CD14-positive monocyte (primary cell): Measurements from ENCODE around the gene LRRC7. TPM values are rescaled to one million over a fixed set of nuclear protein-coding genes. Genes with fewer than 3 reads are reported as not detected.

Experiments used
- DNase-seq, 3 donors: peaks; one replicate each; pipeline ENCODE4 v3.0.0-alpha.2; 2011 to 2022
- H2AFZ ChIP-seq: 2 replicates; pipeline ENCODE4 v1.6.0; 2012; ENCODE audit warnings: mild to moderate bottlenecking, low read depth, low read length, inconsistent platforms; ENCODE audit not compliant: insufficient read depth, poor library complexity, severe bottlenecking
- H3K27ac ChIP-seq, 2 donors: 1 replicate in 1 of 2; 2 replicates in 1 of 2; pipeline ENCODE4 v1.5.1; 2012 to 2013; ENCODE audit warnings: low read length in 2 of 2, control low read depth in 1 of 2, inconsistent platforms in 1 of 2, low read depth in 1 of 2, mild to moderate bottlenecking in 1 of 2
- H3K27me3 ChIP-seq, 2 donors: one replicate each; pipeline versions ENCODE4 v1.6.0 to v1.6.1; 2011 to 2013; ENCODE audit warnings: low read length in 2 of 2; ENCODE audit not compliant: control insufficient read depth in 2 of 2, insufficient read depth in 2 of 2
- H3K36me3 ChIP-seq, 2 donors: replicated peaks in 1 of 2; 1 replicate in 1 of 2; 2 replicates in 1 of 2; pipeline versions ENCODE4 v1.5.1 to v1.6.1; 2012 to 2013; ENCODE audit warnings: low read length in 2 of 2, control low read depth in 1 of 2, inconsistent platforms in 1 of 2, mild to moderate bottlenecking in 1 of 2; ENCODE audit not compliant: insufficient read depth in 2 of 2, control insufficient read depth in 1 of 2
- H3K4me1 ChIP-seq, 2 donors: 1 replicate in 1 of 2; 2 replicates in 1 of 2; pipeline versions ENCODE4 v1.5.1 to v1.6.1; 2012 to 2013; ENCODE audit warnings: low read length in 2 of 2, control low read depth in 1 of 2, inconsistent platforms in 1 of 2, mild to moderate bottlenecking in 1 of 2, moderate library complexity in 1 of 2; ENCODE audit not compliant: insufficient read depth in 2 of 2, control insufficient read depth in 1 of 2
- H3K4me2 ChIP-seq: replicated peaks from 2 replicates; pipeline ENCODE3; 2012; ENCODE audit warnings: low read length, moderate library complexity, mild to moderate bottlenecking; ENCODE audit not compliant: poor library complexity, severe bottlenecking; ENCODE audit errors: extremely low read depth
- H3K4me3 ChIP-seq, 3 experiments: fragments of 200-600 bp in 1 of 3; sonication (generic) in 1 of 3; replicated peaks in 1 of 3; 1 replicate in 2 of 3; 2 replicates in 1 of 3; pipeline ENCODE4 v1.5.1; 2011 to 2013; ENCODE audit warnings: low read length in 3 of 3, mild to moderate bottlenecking in 3 of 3, control low read depth in 2 of 3, low read depth in 2 of 3, inconsistent platforms in 1 of 3, moderate library complexity in 1 of 3
- H3K79me2 ChIP-seq: 2 replicates; pipeline ENCODE4 v1.6.0; 2012; ENCODE audit warnings: mild to moderate bottlenecking, control low read depth, inconsistent platforms, low read length, moderate library complexity; ENCODE audit not compliant: insufficient read depth
- H3K9ac ChIP-seq: 2 replicates; pipeline ENCODE4 v1.6.0; 2017; ENCODE audit warnings: low read length, mild to moderate bottlenecking; ENCODE audit not compliant: insufficient read depth, poor library complexity, severe bottlenecking
- H3K9me3 ChIP-seq, 2 donors: replicated peaks in 1 of 2; 1 replicate in 1 of 2; 2 replicates in 1 of 2; pipeline versions ENCODE4 v1.5.1 to v1.6.1; 2012 to 2013; ENCODE audit warnings: low read length in 2 of 2, control low read depth in 1 of 2; ENCODE audit not compliant: control insufficient read depth in 1 of 2, insufficient read depth in 1 of 2
- H4K20me1 ChIP-seq: 2 replicates; pipeline ENCODE4 v1.6.0; 2012; ENCODE audit warnings: mild to moderate bottlenecking, low read length, control low read depth, moderate library complexity; ENCODE audit not compliant: insufficient read depth
- H3K27ac Mint-ChIP-seq, 7 donors: one replicate each; pipeline ENCODE4 v1.8.0; 2020; ENCODE audit warnings: mild to moderate bottlenecking in 7 of 7, mixed read lengths in 7 of 7, moderate library complexity in 6 of 7, inconsistent platforms in 2 of 7
- H3K27me3 Mint-ChIP-seq, 3 donors: one replicate each; pipeline ENCODE4 v1.8.0; 2021 to 2022; ENCODE audit warnings: low read depth in 3 of 3, mild to moderate bottlenecking in 3 of 3, mixed read lengths in 3 of 3, moderate library complexity in 3 of 3, inconsistent platforms in 1 of 3
- H3K36me3 Mint-ChIP-seq, 2 donors: one replicate each; pipeline ENCODE4 v1.8.0; 2020; ENCODE audit warnings: mixed read lengths in 2 of 2, inconsistent platforms in 1 of 2, mild to moderate bottlenecking in 1 of 2
- H3K4me1 Mint-ChIP-seq: one replicate; pipeline ENCODE4 v1.8.0; 2020; ENCODE audit warnings: mild to moderate bottlenecking, mixed read lengths
- H3K4me3 Mint-ChIP-seq, 2 donors: one replicate each; pipeline ENCODE4 v1.8.0; 2020; ENCODE audit warnings: mild to moderate bottlenecking in 2 of 2, mixed read lengths in 2 of 2, moderate library complexity in 1 of 2
- H3K9me3 Mint-ChIP-seq, 7 donors: one replicate each; pipeline ENCODE4 v1.8.0; 2020 to 2022; ENCODE audit warnings: mixed read lengths in 7 of 7, mild to moderate bottlenecking in 6 of 7, moderate library complexity in 6 of 7, inconsistent platforms in 2 of 7
- CTCF ChIP-seq: fragments of 200-600 bp; IDR thresholded peaks from one replicate; pipeline ENCODE4 v1.8.0; 2022; ENCODE audit warnings: antibody characterized with exemption, mild to moderate bottlenecking
- WGBS: methylation state at CpG from one replicate; pipeline ENCODE4 v1.1.5; 2013; ENCODE audit warnings: missing lambda C conversion rate; ENCODE audit not compliant: insufficient coverage; 5-methylcytosine and 5-hydroxymethylcytosine counted together
- intact Hi-C, 2 donors: fragments of 100-400 bp; cut with micrococcal nuclease; formaldehyde crosslinking; loops; one replicate each; pipeline versions ENCODE4 v1.15.0 to v1.15.1; 2023
- polyA plus RNA-seq, 3 donors: library from polyadenylated mRNA; depleted of rRNA in 1 of 3; unstranded in 2 of 3; stranded (reverse) in 1 of 3; fragments of 300-500 nt in 2 of 3; fragments of >200 nt in 1 of 3; fragmentation: Illumina TruSeq in 2 of 3; gene quantifications; 1 replicate in 2 of 3; 2 replicates in 1 of 3; pipeline ENCODE4 v1.2.3, GENCODE V29; 2012 to 2021

LRRC7 gene
- polyA plus RNA-seq, 3 donors, result not detected

GRCh38 chr1:69737527-69738185 lies 169.9 kb downstream of the LRRC7 start:
- Mint-ChIP-seq H3K4me1 (no peaks in the 10 kb centered on the region), H3K9me3 (no peaks in the 10 kb centered on the region), H3K27me3 (no peaks in the 10 kb centered on the region), H3K36me3 (no peaks in the 10 kb centered on the region), H3K27ac (no peak overlapping the region), H3K4me3 (no peak overlapping the region)
- Histone ChIP-seq H4K20me1 (no peaks in the 10 kb centered on the region), H3K9ac (no peak overlapping the region), H3K4me3 (no peak overlapping the region), H3K27ac (no peak overlapping the region), H3K27me3 (no peaks in the 10 kb centered on the region), H3K9me3 (no peaks in the 10 kb centered on the region), H3K4me1 (no peaks in the 10 kb centered on the region), H3K4me2 (no peak overlapping the region), H3K79me2 (no peaks in the 10 kb centered on the region), H3K36me3 (no peaks in the 10 kb centered on the region), H2AFZ (no peak overlapping the region)
- TF ChIP-seq CTCF, result peak; percentile 68
- intact Hi-C loops, result loop anchor here (5.0 to 10.0 kb wide), 4 partner anchors 1620 to 1970 kb away; no protein-coding TSS in a partner anchor
- peak; percentile 18 to 47 (median 29) for DNase-seq
- 72% methylated on average over 2 of the region's 3 CpGs for WGBS

GRCh38 chr1:69738458-69739250 lies 170.9 kb downstream of the LRRC7 start:
- no peaks in the 10 kb centered on the region for H3K4me1 Mint-ChIP-seq
- no peaks in the 10 kb centered on the region for H3K9me3 ChIP-seq
- no peaks in the 10 kb centered on the region for H3K27me3 Mint-ChIP-seq
- no peak overlapping the region for H2AFZ ChIP-seq
- no peak overlapping the region for H3K9ac ChIP-seq
- no peaks in the 10 kb centered on the region for H3K79me2 ChIP-seq
- no peak overlapping the region for H3K27ac ChIP-seq
- no peak overlapping the region for H3K27ac Mint-ChIP-seq
- no peaks in the 10 kb centered on the region for H3K27me3 ChIP-seq
- intact Hi-C loops, result loop anchor here (5.0 to 10.0 kb wide), 4 partner anchors 1621 to 1971 kb away; no protein-coding TSS in a partner anchor
- no peak for DNase-seq
- TF ChIP-seq CTCF, result no peak
- H3K36me3 ChIP-seq, result no peaks in the 10 kb centered on the region
- WGBS, result no CpG with 5 or more reads among the region's 4 CpGs
- H3K4me1 ChIP-seq, result no peaks in the 10 kb centered on the region
- no peaks in the 10 kb centered on the region for H3K36me3 Mint-ChIP-seq
- no peak overlapping the region for H3K4me2 ChIP-seq
- no peak overlapping the region for H3K4me3 Mint-ChIP-seq
- H4K20me1 ChIP-seq, result no peaks in the 10 kb centered on the region
- no peaks in the 10 kb centered on the region for H3K9me3 Mint-ChIP-seq
- no peak overlapping the region for H3K4me3 ChIP-seq
